Gastroesophageal sphincter (tissue), 3 donors: ENCODE results near the gene MADCAM1.

Experiments used
- EP300 ChIP-seq: sonication (generic); formaldehyde crosslinking; IDR thresholded peaks from one replicate; pipeline ENCODE4 v1.6.1; 2017; ENCODE audit warnings: antibody characterized with exemption, mild to moderate bottlenecking
- TF ChIP-seq, protein P1 (sequence below), 4 experiments: fragments of 200-600 bp in 2 of 4; fragments of 450-650 bp in 2 of 4; sonication (generic) in 1 of 4; IDR thresholded peaks; one replicate each; pipeline ENCODE4 v1.5.1; 2017 to 2019; ENCODE audit warnings: antibody characterized with exemption in 4 of 4, mild to moderate bottlenecking in 2 of 4, moderate library complexity in 2 of 4

DNA sequence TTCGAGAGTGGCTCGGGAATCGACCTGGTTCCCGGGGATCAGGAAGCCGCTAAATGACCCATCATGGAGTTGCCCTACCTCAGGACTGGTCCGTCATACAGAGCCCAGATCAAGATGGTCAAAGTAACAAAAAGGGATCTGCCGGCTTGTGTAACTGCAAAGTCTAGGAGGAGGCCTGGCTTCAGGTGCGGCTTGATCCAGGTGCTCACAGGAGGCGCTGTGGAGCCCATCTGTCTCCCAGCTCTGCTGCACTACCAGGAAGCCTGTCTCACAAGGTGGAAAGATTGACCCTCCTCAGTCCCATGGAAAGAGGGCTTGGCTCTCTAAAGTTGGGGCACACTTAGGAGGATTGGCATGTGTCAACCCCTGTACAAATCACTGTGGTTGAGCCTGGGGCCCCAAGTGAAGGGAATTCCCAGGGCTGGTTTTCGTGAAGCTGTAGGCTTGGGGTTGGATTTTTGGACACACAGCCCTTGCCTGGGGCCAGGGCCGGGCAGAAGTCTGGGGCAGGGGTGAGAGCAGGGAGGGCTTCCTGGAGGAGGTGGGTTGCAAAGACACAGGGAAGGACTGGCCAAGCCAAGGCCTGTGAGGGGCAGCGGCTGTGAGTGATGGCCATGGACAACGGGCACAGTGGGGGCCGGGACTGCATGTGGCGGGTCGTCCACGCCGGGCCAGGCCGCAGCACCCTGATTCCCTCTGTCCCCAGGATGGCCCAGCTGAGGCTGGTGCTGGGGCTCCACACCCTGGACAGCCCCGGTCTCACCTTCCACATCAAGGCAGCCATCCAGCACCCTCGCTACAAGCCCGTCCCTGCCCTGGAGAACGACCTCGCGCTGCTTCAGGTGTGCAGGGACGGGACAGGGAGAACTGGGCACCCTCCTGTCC is 51.8 kb downstream of the MADCAM1 start:
- TF ChIP-seq, protein P1, sequence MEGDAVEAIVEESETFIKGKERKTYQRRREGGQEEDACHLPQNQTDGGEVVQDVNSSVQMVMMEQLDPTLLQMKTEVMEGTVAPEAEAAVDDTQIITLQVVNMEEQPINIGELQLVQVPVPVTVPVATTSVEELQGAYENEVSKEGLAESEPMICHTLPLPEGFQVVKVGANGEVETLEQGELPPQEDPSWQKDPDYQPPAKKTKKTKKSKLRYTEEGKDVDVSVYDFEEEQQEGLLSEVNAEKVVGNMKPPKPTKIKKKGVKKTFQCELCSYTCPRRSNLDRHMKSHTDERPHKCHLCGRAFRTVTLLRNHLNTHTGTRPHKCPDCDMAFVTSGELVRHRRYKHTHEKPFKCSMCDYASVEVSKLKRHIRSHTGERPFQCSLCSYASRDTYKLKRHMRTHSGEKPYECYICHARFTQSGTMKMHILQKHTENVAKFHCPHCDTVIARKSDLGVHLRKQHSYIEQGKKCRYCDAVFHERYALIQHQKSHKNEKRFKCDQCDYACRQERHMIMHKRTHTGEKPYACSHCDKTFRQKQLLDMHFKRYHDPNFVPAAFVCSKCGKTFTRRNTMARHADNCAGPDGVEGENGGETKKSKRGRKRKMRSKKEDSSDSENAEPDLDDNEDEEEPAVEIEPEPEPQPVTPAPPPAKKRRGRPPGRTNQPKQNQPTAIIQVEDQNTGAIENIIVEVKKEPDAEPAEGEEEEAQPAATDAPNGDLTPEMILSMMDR (IDR thresholded peaks at IDR 0.05), result no peak
- TF ChIP-seq EP300, result no peak
